ENCODE measurements around the gene VAMP1. TPM values are rescaled to one million over a fixed set of nuclear protein-coding genes. Genes with fewer than 3 reads are reported as not detected.

VAMP1 gene
- total and polyA plus RNA-seq, 2 experiments from 2014 or later, result 13.9 to 16.1 TPM

DNA sequence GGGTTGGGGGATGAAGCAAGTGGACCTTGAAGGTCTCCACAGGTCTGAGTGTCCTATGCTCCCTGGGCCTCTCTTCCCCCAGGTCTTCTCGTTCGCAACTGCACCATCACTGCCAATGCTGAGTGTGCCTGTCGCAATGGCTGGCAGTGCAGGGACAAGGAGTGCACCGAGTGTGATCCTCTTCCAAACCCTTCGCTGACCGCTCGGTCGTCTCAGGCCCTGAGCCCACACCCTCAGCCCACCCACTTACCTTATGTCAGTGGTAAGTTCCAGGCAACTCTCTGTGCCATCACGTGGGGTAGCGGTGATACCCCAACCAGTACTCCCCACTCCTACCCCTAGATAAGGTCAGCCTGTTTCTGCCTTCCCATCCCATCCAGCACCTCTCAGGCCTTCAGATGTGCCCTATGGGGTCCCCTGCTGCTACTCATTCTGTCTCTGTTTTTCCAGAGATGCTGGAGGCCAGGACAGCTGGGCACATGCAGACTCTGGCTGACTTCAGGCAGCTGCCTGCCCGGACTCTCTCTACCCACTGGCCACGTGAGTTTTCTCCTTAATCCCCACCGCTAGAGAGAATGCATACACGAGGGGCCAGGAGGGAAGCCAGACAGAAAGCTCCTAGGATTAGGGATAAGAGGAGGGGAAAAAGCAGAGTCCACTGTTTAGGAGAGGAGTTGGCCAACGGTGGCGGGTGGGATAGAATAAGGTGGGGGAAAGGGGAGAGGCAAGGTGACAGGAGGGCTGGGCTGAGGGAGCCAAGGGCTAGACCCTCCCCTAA, 20.2 kb downstream of the VAMP1 start:
- no peak for DNase-seq (ENCODE audit: low spot score)
- H3K4me2 ChIP-seq, result peak overlapping the region; percentile 77
- H3K27ac Mint-ChIP-seq, result peak overlapping the region; percentile 97; the same call in 1 of the 2 replicates

More for the DNA sequence above, 20.2 kb downstream of the VAMP1 start:
- Histone ChIP-seq H3K4me1 (ENCODE audit: insufficient read depth) (peaks cover 29% of the 10 kb centered on the region), H3F3A (replicated peaks; ENCODE audit: low read depth) (peaks cover 6% of the 10 kb centered on the region; the same call in 1 of the 2 replicates), H2AFZ (peak overlapping the region; percentile 90; the same call in 1 of the 2 replicates), H3K4me3 (peak overlapping the region; percentile 44; the same call in 1 of the 2 replicates), H4K20me1 (replicated peaks; ENCODE audit: insufficient read depth) (no peaks in the 10 kb centered on the region), H3K27ac (ENCODE audit: low read depth) (no peak overlapping the region), H3K79me2 (replicated peaks; ENCODE audit: insufficient read depth) (no peaks in the 10 kb centered on the region), H3K27me3 (ENCODE audit: insufficient read depth) (no peaks in the 10 kb centered on the region), H3K36me3 (ENCODE audit: insufficient read depth) (no peaks in the 10 kb centered on the region), H3K9me2 (ENCODE audit: insufficient read depth) (no peaks in the 10 kb centered on the region)
- Mint-ChIP-seq H3K36me3 (ENCODE audit: low read depth) (no peaks in the 10 kb centered on the region), H3K4me3 (peak overlapping the region; percentile 63; the same call in 1 of the 3 replicates), H3K9me3 (no peaks in the 10 kb centered on the region), H3K4me1 (peaks cover 44% of the 10 kb centered on the region), H3K27me3 (ENCODE audit: insufficient read depth, low read depth, poor library complexity) (peaks cover 17% of the 10 kb centered on the region)
- ATAC-seq, result no peak; the same call in 2 of the 3 replicates
- TF ChIP-seq ZNF114 (CRISPR knock-in tag; IDR thresholded peaks at IDR 0.05) (no peak), ETS1 (IDR thresholded peaks at IDR 0.05) (no peak)
- TF ChIP-seq, protein P1, sequence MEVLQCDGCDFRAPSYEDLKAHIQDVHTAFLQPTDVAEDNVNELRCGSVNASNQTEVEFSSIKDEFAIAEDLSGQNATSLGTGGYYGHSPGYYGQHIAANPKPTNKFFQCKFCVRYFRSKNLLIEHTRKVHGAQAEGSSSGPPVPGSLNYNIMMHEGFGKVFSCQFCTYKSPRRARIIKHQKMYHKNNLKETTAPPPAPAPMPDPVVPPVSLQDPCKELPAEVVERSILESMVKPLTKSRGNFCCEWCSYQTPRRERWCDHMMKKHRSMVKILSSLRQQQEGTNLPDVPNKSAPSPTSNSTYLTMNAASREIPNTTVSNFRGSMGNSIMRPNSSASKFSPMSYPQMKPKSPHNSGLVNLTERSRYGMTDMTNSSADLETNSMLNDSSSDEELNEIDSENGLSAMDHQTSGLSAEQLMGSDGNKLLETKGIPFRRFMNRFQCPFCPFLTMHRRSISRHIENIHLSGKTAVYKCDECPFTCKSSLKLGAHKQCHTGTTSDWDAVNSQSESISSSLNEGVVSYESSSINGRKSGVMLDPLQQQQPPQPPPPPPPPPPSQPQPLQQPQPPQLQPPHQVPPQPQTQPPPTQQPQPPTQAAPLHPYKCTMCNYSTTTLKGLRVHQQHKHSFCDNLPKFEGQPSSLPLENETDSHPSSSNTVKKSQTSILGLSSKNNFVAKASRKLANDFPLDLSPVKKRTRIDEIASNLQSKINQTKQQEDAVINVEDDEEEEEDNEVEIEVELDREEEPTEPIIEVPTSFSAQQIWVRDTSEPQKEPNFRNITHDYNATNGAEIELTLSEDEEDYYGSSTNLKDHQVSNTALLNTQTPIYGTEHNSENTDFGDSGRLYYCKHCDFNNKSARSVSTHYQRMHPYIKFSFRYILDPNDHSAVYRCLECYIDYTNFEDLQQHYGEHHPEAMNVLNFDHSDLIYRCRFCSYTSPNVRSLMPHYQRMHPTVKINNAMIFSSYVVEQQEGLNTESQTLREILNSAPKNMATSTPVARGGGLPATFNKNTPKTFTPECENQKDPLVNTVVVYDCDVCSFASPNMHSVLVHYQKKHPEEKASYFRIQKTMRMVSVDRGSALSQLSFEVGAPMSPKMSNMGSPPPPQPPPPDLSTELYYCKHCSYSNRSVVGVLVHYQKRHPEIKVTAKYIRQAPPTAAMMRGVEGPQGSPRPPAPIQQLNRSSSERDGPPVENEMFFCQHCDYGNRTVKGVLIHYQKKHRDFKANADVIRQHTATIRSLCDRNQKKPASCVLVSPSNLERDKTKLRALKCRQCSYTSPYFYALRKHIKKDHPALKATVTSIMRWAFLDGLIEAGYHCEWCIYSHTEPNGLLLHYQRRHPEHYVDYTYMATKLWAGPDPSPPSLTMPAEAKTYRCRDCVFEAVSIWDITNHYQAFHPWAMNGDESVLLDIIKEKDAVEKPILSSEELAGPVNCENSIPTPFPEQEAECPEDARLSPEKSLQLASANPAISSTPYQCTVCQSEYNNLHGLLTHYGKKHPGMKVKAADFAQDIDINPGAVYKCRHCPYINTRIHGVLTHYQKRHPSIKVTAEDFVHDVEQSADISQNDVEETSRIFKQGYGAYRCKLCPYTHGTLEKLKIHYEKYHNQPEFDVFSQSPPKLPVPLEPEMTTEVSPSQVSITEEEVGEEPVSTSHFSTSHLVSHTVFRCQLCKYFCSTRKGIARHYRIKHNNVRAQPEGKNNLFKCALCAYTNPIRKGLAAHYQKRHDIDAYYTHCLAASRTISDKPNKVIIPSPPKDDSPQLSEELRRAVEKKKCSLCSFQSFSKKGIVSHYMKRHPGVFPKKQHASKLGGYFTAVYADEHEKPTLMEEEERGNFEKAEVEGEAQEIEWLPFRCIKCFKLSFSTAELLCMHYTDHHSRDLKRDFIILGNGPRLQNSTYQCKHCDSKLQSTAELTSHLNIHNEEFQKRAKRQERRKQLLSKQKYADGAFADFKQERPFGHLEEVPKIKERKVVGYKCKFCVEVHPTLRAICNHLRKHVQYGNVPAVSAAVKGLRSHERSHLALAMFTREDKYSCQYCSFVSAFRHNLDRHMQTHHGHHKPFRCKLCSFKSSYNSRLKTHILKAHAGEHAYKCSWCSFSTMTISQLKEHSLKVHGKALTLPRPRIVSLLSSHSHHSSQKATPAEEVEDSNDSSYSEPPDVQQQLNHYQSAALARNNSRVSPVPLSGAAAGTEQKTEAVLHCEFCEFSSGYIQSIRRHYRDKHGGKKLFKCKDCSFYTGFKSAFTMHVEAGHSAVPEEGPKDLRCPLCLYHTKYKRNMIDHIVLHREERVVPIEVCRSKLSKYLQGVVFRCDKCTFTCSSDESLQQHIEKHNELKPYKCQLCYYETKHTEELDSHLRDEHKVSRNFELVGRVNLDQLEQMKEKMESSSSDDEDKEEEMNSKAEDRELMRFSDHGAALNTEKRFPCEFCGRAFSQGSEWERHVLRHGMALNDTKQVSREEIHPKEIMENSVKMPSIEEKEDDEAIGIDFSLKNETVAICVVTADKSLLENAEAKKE (CRISPR knock-in tag; IDR thresholded peaks at IDR 0.05), result no peak

Measured in GM23338 (cell line).